SK-N-SH (cell line): ENCODE data around the gene CCR5.

ENCODE experiments used
- CTCF ChIP-seq: fragments of 200-600 bp; sonication (generic); IDR thresholded peaks from 2 replicates; pipeline ENCODE4 v1.6.1; 2017; ENCODE audit warnings: antibody characterized with exemption, mild to moderate bottlenecking, moderate library complexity
- MXI1 ChIP-seq: IDR thresholded peaks from 2 replicates; pipeline ENCODE4 v1.6.1; 2012; ENCODE audit warnings: mild to moderate bottlenecking, low read depth, low read length, improper control_type of control experiment
- RCOR1 ChIP-seq: fragments of 150-350 bp; IDR thresholded peaks from 2 replicates; pipeline ENCODE4 v1.6.1; 2017; ENCODE audit warnings: antibody characterized with exemption, low read length
- SMC3 ChIP-seq: IDR thresholded peaks from 2 replicates; pipeline ENCODE4 v1.6.1; 2012; ENCODE audit warnings: low read depth, low read length, improper control_type of control experiment
- YY1 ChIP-seq: IDR thresholded peaks from 2 replicates; pipeline ENCODE4 v1.4.0; 2012; ENCODE audit warnings: low read depth, mild to moderate bottlenecking
- TF ChIP-seq, protein P1 (sequence below): IDR thresholded peaks from 2 replicates; pipeline ENCODE4 v1.4.0; 2012; ENCODE audit warnings: low read depth
- TF ChIP-seq, protein P2 (sequence below): IDR thresholded peaks from 2 replicates; pipeline ENCODE4; 2012
- TF ChIP-seq, protein P3 (sequence below): IDR thresholded peaks from 2 replicates; pipeline ENCODE4 v1.4.0; 2012; ENCODE audit warnings: low read depth, borderline replicate concordance

DNA sequence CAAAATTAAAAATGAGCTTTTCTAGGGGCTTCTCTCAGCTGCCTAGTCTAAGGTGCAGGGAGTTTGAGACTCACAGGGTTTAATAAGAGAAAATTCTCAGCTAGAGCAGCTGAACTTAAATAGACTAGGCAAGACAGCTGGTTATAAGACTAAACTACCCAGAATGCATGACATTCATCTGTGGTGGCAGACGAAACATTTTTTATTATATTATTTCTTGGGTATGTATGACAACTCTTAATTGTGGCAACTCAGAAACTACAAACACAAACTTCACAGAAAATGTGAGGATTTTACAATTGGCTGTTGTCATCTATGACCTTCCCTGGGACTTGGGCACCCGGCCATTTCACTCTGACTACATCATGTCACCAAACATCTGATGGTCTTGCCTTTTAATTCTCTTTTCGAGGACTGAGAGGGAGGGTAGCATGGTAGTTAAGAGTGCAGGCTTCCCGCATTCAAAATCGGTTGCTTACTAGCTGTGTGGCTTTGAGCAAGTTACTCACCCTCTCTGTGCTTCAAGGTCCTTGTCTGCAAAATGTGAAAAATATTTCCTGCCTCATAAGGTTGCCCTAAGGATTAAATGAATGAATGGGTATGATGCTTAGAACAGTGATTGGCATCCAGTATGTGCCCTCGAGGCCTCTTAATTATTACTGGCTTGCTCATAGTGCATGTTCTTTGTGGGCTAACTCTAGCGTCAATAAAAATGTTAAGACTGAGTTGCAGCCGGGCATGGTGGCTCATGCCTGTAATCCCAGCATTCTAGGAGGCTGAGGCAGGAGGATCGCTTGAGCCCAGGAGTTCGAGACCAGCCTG, 984 bp downstream of the CCR5 start:
- TF ChIP-seq YY1 = no peak
- TF ChIP-seq, protein P1, sequence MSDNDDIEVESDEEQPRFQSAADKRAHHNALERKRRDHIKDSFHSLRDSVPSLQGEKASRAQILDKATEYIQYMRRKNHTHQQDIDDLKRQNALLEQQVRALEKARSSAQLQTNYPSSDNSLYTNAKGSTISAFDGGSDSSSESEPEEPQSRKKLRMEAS = no peak
- TF ChIP-seq, protein P2, sequence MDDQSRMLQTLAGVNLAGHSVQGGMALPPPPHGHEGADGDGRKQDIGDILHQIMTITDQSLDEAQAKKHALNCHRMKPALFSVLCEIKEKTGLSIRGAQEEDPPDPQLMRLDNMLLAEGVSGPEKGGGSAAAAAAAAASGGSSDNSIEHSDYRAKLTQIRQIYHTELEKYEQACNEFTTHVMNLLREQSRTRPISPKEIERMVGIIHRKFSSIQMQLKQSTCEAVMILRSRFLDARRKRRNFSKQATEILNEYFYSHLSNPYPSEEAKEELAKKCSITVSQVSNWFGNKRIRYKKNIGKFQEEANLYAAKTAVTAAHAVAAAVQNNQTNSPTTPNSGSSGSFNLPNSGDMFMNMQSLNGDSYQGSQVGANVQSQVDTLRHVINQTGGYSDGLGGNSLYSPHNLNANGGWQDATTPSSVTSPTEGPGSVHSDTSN = no peak
- TF ChIP-seq MXI1 = no peak
- TF ChIP-seq CTCF = no peak
- TF ChIP-seq, protein P3, sequence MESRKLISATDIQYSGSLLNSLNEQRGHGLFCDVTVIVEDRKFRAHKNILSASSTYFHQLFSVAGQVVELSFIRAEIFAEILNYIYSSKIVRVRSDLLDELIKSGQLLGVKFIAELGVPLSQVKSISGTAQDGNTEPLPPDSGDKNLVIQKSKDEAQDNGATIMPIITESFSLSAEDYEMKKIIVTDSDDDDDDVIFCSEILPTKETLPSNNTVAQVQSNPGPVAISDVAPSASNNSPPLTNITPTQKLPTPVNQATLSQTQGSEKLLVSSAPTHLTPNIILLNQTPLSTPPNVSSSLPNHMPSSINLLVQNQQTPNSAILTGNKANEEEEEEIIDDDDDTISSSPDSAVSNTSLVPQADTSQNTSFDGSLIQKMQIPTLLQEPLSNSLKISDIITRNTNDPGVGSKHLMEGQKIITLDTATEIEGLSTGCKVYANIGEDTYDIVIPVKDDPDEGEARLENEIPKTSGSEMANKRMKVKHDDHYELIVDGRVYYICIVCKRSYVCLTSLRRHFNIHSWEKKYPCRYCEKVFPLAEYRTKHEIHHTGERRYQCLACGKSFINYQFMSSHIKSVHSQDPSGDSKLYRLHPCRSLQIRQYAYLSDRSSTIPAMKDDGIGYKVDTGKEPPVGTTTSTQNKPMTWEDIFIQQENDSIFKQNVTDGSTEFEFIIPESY = no peak
- no peak for TF ChIP-seq RCOR1
- no peak for TF ChIP-seq SMC3
